ENCODE measurements around the gene SRGAP3. TPM values are rescaled to one million over a fixed set of nuclear protein-coding genes. Genes with fewer than 3 reads are reported as not detected.

The SRGAP3 gene
- total and polyA plus RNA-seq, 5 donors = 1.4 to 7.9 (median 2.7) TPM

GRCh38 chr3:9213019-9213634 is 36.3 kb downstream of the SRGAP3 start:
- no peak overlapping the region for H3K27ac ChIP-seq (ENCODE audit: low read length)
- H3K4me1 ChIP-seq (ENCODE audit: control insufficient read depth, insufficient read depth, low read length) = no peaks in the 10 kb centered on the region
- intact Hi-C loops (cut with DNase I) = no loop called here
- DNase-seq (no peak), ATAC-seq (no peak)
- H3K4me3 ChIP-seq (ENCODE audit: low read length) = no peak overlapping the region
- no peaks in the 10 kb centered on the region for H3K27me3 ChIP-seq (ENCODE audit: control insufficient read depth, insufficient read depth)
- WGBS = 83% methylated on average over 5 of the region's 5 CpGs
- H3K9me3 ChIP-seq (ENCODE audit: control insufficient read depth, low read length) = no peaks in the 10 kb centered on the region

- intact Hi-C loops (cut with DNase I) = no loop called here
- ATAC-seq (no peak), DNase-seq (no peak)
- WGBS = 84% methylated on average over 2 of the region's 2 CpGs
- Histone ChIP-seq H3K4me1 (ENCODE audit: control insufficient read depth, insufficient read depth, low read length) (no peaks in the 10 kb centered on the region), H3K27me3 (ENCODE audit: control insufficient read depth, insufficient read depth) (no peaks in the 10 kb centered on the region), H3K4me3 (ENCODE audit: low read length) (no peak overlapping the region), H3K27ac (ENCODE audit: low read length) (no peak overlapping the region), H3K9me3 (ENCODE audit: control insufficient read depth, low read length) (no peaks in the 10 kb centered on the region)
Observed at GRCh38 chr3:9211155-9211950, 38.1 kb downstream of the SRGAP3 start.

- H3K9me3 ChIP-seq (ENCODE audit: control insufficient read depth, low read length) = no peaks in the 10 kb centered on the region
- no peak for DNase-seq
- H3K4me1 ChIP-seq (ENCODE audit: control insufficient read depth, insufficient read depth, low read length) = no peaks in the 10 kb centered on the region
- H3K27ac ChIP-seq (ENCODE audit: low read length) = no peak overlapping the region
- H3K4me3 ChIP-seq (ENCODE audit: low read length) = no peak overlapping the region
- ATAC-seq = no peak
- 68% methylated on average over 3 of the region's 3 CpGs for WGBS
- no peaks in the 10 kb centered on the region for H3K27me3 ChIP-seq (ENCODE audit: control insufficient read depth, insufficient read depth)
- intact Hi-C loops (cut with DNase I) = no loop called here
Observed at GRCh38 chr3:9209777-9210176, 39.7 kb downstream of the SRGAP3 start.

GRCh38 chr3:9208605-9209152 is 40.8 kb downstream of the SRGAP3 start:
- no peak for ATAC-seq
- Histone ChIP-seq H3K9me3 (ENCODE audit: control insufficient read depth, low read length) (no peaks in the 10 kb centered on the region), H3K27ac (ENCODE audit: low read length) (no peak overlapping the region), H3K4me3 (ENCODE audit: low read length) (no peak overlapping the region), H3K4me1 (ENCODE audit: control insufficient read depth, insufficient read depth, low read length) (no peaks in the 10 kb centered on the region), H3K27me3 (ENCODE audit: control insufficient read depth, insufficient read depth) (no peaks in the 10 kb centered on the region)
- intact Hi-C loops (cut with DNase I) = no loop called here
- DNase-seq = no peak
- WGBS = 63% methylated on average over 2 of the region's 2 CpGs

GRCh38 chr3:9207116-9207763 is 42.2 kb downstream of the SRGAP3 start:
- intact Hi-C loops (cut with DNase I) = no loop called here
- 84% methylated on average over 7 of the region's 7 CpGs for WGBS
- ATAC-seq (no peak), DNase-seq (no peak)
- no peaks in the 10 kb centered on the region for H3K4me1 ChIP-seq (ENCODE audit: control insufficient read depth, insufficient read depth, low read length)
- no peaks in the 10 kb centered on the region for H3K27me3 ChIP-seq (ENCODE audit: control insufficient read depth, insufficient read depth)
- no peak overlapping the region for H3K4me3 ChIP-seq (ENCODE audit: low read length)
- no peak overlapping the region for H3K27ac ChIP-seq (ENCODE audit: low read length)
- no peaks in the 10 kb centered on the region for H3K9me3 ChIP-seq (ENCODE audit: control insufficient read depth, low read length)

- H3K9me3 ChIP-seq (ENCODE audit: control insufficient read depth, low read length) = no peaks in the 10 kb centered on the region
- no peak overlapping the region for H3K4me3 ChIP-seq (ENCODE audit: low read length)
- no peak overlapping the region for H3K27ac ChIP-seq (ENCODE audit: low read length)
- no peaks in the 10 kb centered on the region for H3K4me1 ChIP-seq (ENCODE audit: control insufficient read depth, insufficient read depth, low read length)
- intact Hi-C loops (cut with DNase I) = no loop called here
- DNase-seq (no peak), ATAC-seq (no peak)
- 87% methylated on average over 4 of the region's 4 CpGs for WGBS
- no peaks in the 10 kb centered on the region for H3K27me3 ChIP-seq (ENCODE audit: control insufficient read depth, insufficient read depth)
Observed at GRCh38 chr3:9206287-9206686, 43.2 kb downstream of the SRGAP3 start.

- H3K9me3 ChIP-seq (ENCODE audit: control insufficient read depth, low read length) = no peaks in the 10 kb centered on the region
- ATAC-seq (no peak), DNase-seq (no peak)
- intact Hi-C loops (cut with DNase I) = no loop called here
- H3K27me3 ChIP-seq (ENCODE audit: control insufficient read depth, insufficient read depth) = no peaks in the 10 kb centered on the region
- H3K4me3 ChIP-seq (ENCODE audit: low read length) = no peak overlapping the region
- H3K4me1 ChIP-seq (ENCODE audit: control insufficient read depth, insufficient read depth, low read length) = no peaks in the 10 kb centered on the region
- H3K27ac ChIP-seq (ENCODE audit: low read length) = no peak overlapping the region
- WGBS = 85% methylated on average over 9 of the region's 9 CpGs
Observed at GRCh38 chr3:9205345-9206143, 43.9 kb downstream of the SRGAP3 start.

- intact Hi-C loops (cut with DNase I) = no loop called here
- Histone ChIP-seq H3K4me1 (ENCODE audit: control insufficient read depth, insufficient read depth, low read length) (no peaks in the 10 kb centered on the region), H3K4me3 (ENCODE audit: low read length) (no peak overlapping the region), H3K27ac (ENCODE audit: low read length) (no peak overlapping the region), H3K9me3 (ENCODE audit: control insufficient read depth, low read length) (no peaks in the 10 kb centered on the region), H3K27me3 (ENCODE audit: control insufficient read depth, insufficient read depth) (no peaks in the 10 kb centered on the region)
- peak; percentile 27 to 45 for ATAC-seq
- DNase-seq = no peak
- WGBS = 68% methylated on average over 17 of the region's 17 CpGs
Observed at GRCh38 chr3:9204253-9204992, 45.0 kb downstream of the SRGAP3 start.

GRCh38 chr3:9203317-9203716 is 46.1 kb downstream of the SRGAP3 start:
- WGBS = 85% methylated on average over 2 of the region's 2 CpGs
- Histone ChIP-seq H3K4me3 (ENCODE audit: low read length) (no peak overlapping the region), H3K27ac (ENCODE audit: low read length) (no peak overlapping the region), H3K4me1 (ENCODE audit: control insufficient read depth, insufficient read depth, low read length) (no peaks in the 10 kb centered on the region), H3K9me3 (ENCODE audit: control insufficient read depth, low read length) (no peaks in the 10 kb centered on the region), H3K27me3 (ENCODE audit: control insufficient read depth, insufficient read depth) (no peaks in the 10 kb centered on the region)
- intact Hi-C loops (cut with DNase I) = no loop called here
- DNase-seq (no peak), ATAC-seq (no peak)

- Histone ChIP-seq H3K9me3 (ENCODE audit: control insufficient read depth, low read length) (no peaks in the 10 kb centered on the region), H3K4me3 (ENCODE audit: low read length) (no peak overlapping the region), H3K4me1 (ENCODE audit: control insufficient read depth, insufficient read depth, low read length) (no peaks in the 10 kb centered on the region), H3K27ac (ENCODE audit: low read length) (no peak overlapping the region), H3K27me3 (ENCODE audit: control insufficient read depth, insufficient read depth) (no peaks in the 10 kb centered on the region)
- DNase-seq (no peak), ATAC-seq (no peak)
- 86% methylated on average over 4 of the region's 4 CpGs for WGBS
- intact Hi-C loops (cut with DNase I) = no loop called here
Observed at GRCh38 chr3:9202546-9202945, 46.9 kb downstream of the SRGAP3 start.

Measured in right cardiac atrium (tissue), 5 donors.